Epithelial cell of proximal tubule (primary cell): Measurements from ENCODE around the gene SAMD4A. TPM values are rescaled to one million over a fixed set of nuclear protein-coding genes. Genes with fewer than 3 reads are reported as not detected.
A peak's percentile ranks its signal among the peaks of the same experiment; 100 is the strongest.

Experiments used
- DNase-seq: peaks from one replicate; pipeline ENCODE4 v3.0.0-alpha.2; 2011; ENCODE audit warnings: low read depth
- H3K4me3 ChIP-seq: 2 replicates; pipeline ENCODE4 v1.5.1; 2011; ENCODE audit warnings: low read depth, mild to moderate bottlenecking, low read length
- total RNA-seq: library from RNA; depleted of rRNA; stranded (reverse); fragments of >200 nt; gene quantifications from 2 replicates; pipeline ENCODE4 v1.2.3, GENCODE V29; 2015
- TF ChIP-seq, protein P1 (sequence below): conservative IDR thresholded peaks from 2 replicates; pipeline ENCODE4 v1.5.1; 2012; ENCODE audit warnings: low read depth, mild to moderate bottlenecking, low read length

The SAMD4A gene
- total RNA-seq, 1 donor from 2014 or later: 18.9 TPM

DNA sequence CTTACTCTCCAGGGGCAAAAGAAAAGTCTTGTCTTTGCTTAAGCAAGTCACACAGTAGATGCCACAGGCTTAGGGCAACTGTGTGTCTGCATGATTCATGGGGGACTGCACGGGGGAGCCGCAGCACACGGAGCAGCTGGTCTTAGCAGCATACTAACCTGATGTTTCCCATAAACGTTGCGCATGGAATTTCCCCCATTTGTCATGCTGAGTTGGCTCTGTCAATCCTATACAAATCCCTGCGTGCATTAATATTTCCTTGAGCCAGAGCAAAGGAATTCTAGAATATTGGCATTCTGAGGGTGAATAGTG, 71.2 kb downstream of the SAMD4A start:
- DNase-seq: no peak
- TF ChIP-seq, protein P1, sequence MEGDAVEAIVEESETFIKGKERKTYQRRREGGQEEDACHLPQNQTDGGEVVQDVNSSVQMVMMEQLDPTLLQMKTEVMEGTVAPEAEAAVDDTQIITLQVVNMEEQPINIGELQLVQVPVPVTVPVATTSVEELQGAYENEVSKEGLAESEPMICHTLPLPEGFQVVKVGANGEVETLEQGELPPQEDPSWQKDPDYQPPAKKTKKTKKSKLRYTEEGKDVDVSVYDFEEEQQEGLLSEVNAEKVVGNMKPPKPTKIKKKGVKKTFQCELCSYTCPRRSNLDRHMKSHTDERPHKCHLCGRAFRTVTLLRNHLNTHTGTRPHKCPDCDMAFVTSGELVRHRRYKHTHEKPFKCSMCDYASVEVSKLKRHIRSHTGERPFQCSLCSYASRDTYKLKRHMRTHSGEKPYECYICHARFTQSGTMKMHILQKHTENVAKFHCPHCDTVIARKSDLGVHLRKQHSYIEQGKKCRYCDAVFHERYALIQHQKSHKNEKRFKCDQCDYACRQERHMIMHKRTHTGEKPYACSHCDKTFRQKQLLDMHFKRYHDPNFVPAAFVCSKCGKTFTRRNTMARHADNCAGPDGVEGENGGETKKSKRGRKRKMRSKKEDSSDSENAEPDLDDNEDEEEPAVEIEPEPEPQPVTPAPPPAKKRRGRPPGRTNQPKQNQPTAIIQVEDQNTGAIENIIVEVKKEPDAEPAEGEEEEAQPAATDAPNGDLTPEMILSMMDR: no peak
- H3K4me3 ChIP-seq: no peak overlapping the region

DNA sequence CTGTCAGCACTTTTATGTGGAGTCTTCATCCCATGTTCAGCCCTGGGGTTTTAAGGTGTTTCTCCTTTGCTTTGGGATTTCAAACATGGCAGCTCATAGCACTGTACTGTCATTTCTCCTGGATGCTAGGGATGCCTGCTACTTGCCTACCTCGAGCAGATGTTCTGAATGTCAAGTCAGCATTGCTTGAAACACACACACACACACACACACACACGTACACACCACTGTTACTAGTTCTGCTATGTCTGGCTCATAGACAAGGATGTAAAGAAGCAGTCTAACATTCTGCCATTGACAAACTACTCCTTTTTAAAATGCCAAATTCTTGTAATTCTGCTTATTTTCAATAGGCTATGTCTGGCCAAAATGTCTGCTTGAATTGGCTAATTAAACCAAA, 72.7 kb downstream of the SAMD4A start:
- no peak for DNase-seq
- TF ChIP-seq, protein P1: no peak
- no peak overlapping the region for H3K4me3 ChIP-seq

DNA sequence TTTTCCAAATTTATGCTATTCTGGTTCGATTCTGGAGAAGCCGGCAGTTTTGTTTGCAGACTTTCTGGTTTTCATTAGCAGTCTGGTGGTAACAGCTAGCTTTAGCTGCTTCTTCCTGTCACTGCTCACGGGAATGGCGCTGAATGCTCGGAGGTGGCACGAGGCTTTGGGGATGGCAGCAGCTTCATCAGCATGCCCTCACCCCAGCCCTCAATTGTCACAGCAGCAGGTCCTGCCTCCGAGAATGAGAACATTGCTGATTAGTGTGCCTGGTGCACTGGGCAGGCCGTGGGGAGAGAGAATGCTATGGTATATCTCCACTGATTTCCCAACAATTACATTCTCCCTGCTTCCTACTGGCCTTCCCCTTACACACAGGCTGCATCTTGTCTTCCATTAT, 73.6 kb downstream of the SAMD4A start:
- TF ChIP-seq, protein P1: no peak
- H3K4me3 ChIP-seq: no peak overlapping the region
- DNase-seq: no peak

DNA sequence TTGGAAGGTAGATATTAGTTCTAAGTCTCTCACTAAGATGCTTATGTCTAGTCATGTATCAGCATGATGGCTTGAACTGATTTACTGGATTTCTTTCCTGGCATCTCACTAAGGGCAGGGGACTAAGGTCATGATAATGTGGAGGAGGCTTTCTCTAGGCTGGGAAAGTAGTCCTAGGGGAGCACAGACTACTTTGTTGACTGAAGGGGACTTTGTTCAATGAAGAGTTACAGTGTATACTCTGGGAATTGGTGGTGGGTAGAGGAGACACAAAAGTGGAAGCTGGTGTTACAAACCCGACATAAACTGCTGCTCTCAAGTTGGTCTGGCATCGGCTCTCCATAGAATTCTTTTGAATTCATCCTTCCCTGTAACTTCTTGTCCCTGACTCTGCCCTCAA, 75.2 kb downstream of the SAMD4A start:
- no peak for DNase-seq

DNA sequence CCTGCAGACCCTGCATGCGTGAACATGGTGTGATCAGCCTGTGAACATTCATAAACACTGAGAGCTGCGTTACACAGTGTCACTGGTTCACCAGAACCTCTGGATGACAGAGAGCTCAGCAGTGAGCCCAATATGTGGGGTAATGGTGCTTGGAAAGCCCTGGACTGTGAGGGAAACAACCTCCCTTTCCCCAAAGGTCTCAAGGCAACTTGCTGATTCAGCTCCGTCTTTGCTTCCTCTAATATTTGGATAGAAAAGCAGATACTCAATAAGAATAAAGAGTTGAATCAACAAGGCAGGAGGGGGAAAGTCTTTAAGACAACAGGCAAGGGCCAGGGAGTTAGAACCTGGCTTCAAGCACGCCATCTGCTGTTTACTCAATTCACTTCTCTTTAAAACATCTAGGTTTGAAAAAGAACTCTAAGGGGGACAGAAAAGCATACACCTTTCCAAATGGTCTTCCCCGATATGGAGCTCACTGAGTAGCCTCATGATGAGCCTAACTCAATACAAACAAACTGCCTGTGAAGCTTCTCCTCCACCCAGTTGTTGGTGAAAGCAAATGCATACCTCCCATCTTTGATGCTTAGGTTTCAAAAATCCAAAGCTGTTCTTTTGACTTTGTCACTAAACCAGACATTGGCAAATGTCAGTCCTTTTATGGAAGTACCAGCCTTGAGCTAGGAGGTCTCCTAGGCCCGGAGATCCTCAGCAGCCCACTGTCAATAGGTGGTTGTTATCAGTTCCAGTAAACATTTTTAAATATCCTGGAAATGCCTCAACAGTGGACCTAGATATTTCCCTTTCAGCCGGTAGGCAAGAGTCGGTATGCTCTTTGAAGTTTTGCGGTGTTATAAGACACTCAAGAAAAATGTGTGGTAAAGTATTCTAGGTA, 76.1 kb downstream of the SAMD4A start:
- no peak for DNase-seq
- H3K4me3 ChIP-seq: no peak overlapping the region
- TF ChIP-seq, protein P1: peak; percentile 48

More for the DNA sequence above, 75.2 kb downstream of the SAMD4A start:
- H3K4me3 ChIP-seq: no peak overlapping the region
- TF ChIP-seq, protein P1: no peak

DNA sequence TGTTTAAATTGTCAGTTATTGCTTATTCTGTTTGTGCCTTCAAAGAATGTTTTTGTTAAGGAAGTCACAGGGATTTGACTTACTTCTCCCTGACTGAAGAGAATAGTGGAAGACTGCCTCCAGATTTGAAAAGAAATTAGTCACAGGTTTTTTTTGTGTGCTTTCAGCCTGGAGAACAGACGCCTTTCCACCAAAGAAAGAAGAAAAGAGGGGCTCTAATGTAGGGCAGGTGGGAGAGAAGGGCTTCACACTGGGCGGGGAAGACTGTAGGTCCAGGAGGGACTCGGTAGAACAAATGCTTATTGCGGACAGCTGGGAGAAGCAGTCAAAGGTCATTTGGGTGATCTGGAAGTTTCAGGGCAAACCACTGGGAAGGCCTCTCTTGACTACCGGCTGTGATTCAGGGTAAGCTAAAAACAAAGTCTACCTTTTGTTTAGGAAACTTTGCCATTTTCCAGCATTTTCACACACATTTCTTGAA, 76.8 kb downstream of the SAMD4A start:
- TF ChIP-seq, protein P1: no peak
- no peak for DNase-seq
- H3K4me3 ChIP-seq: no peak overlapping the region

DNA sequence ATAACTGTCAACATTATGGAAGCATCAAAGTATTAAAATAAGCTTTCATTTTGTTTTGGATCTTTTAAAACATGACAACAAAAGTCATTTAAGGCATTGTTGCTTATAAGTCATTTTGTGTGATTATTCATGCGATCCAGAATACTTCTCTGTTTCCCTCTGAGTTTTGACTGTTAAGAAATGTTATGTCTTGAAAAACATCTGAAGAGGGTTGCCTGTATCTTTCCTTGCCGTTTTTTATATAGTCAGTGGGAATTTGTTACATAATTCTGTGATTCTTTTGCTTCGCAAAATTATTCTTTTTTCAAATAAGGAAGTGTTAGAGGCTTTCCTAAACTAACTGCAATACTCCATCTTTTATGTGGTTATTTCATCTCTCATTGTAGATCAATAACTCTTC, 78.7 kb downstream of the SAMD4A start:
- TF ChIP-seq, protein P1: no peak
- DNase-seq: no peak
- H3K4me3 ChIP-seq: no peak overlapping the region
